Peyer's patch (tissue), 4 donors: Measurements from ENCODE around the gene HOXD9.

ENCODE experiments used
- POLR2A ChIP-seq, 2 donors: fragments of 450-650 bp; IDR thresholded peaks; one replicate each; pipeline ENCODE4 v1.5.1; 2017; ENCODE audit warnings: antibody characterized with exemption in 2 of 2, mild to moderate bottlenecking in 2 of 2, moderate library complexity in 2 of 2
- TF ChIP-seq, protein P1 (sequence below), 6 experiments: fragments of 450-650 bp in 4 of 6; fragments of 200-600 bp in 2 of 6; sonication (generic) in 1 of 6; IDR thresholded peaks; one replicate each; pipeline ENCODE4 v1.5.1; 2017 to 2019; ENCODE audit warnings: antibody characterized with exemption in 6 of 6, mild to moderate bottlenecking in 3 of 6, moderate library complexity in 1 of 6

GRCh38 chr2:176101842-176102241 lies 20.7 kb upstream of the HOXD9 start:
- TF ChIP-seq, protein P1, sequence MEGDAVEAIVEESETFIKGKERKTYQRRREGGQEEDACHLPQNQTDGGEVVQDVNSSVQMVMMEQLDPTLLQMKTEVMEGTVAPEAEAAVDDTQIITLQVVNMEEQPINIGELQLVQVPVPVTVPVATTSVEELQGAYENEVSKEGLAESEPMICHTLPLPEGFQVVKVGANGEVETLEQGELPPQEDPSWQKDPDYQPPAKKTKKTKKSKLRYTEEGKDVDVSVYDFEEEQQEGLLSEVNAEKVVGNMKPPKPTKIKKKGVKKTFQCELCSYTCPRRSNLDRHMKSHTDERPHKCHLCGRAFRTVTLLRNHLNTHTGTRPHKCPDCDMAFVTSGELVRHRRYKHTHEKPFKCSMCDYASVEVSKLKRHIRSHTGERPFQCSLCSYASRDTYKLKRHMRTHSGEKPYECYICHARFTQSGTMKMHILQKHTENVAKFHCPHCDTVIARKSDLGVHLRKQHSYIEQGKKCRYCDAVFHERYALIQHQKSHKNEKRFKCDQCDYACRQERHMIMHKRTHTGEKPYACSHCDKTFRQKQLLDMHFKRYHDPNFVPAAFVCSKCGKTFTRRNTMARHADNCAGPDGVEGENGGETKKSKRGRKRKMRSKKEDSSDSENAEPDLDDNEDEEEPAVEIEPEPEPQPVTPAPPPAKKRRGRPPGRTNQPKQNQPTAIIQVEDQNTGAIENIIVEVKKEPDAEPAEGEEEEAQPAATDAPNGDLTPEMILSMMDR (IDR thresholded peaks at IDR 0.05) = no peak
- no peak for TF ChIP-seq POLR2A (IDR thresholded peaks at IDR 0.05)
